ENCODE data around the gene CD79B.

GRCh38 chr17:63927464-63928171 is 4.5 kb downstream of the CD79B start:
- TF ChIP-seq EP300 (IDR thresholded peaks at IDR 0.05; ENCODE audit: borderline replicate concordance in 1 of 2, control insufficient read depth in 1 of 2, low read depth in 2 of 2, low read length in 2 of 2) (no peak), CTCF (IDR thresholded peaks at IDR 0.05 in 2 of 3, conservative IDR thresholded peaks at IDR 0.05 in 1 of 3; ENCODE audit: control insufficient read depth in 2 of 3, extremely low read depth in 1 of 3, insufficient read depth in 1 of 3, low read depth in 3 of 3, low read length in 3 of 3) (no peak), ZNF274 (IDR thresholded peaks at IDR 0.05; ENCODE audit: insufficient read depth, insufficient read length) (no peak), MTA3 (IDR thresholded peaks at IDR 0.05; ENCODE audit: borderline replicate concordance, low read length) (no peak)

Data from GM12878 (cell line).